Left cardiac atrium (tissue), 4 donors: Measurements from ENCODE around the gene WWOX. TPM values are rescaled to one million over a fixed set of nuclear protein-coding genes. Genes with fewer than 3 reads are reported as not detected.

Experiments
- ATAC-seq, 2 donors: fragments of 200-7000 bp; cut with Tn5 transposase; one replicate each; pipeline ENCODE4 v1.9.1; 2020; ENCODE audit warnings: mild to moderate bottlenecking in 2 of 2, moderate library complexity in 2 of 2
- DNase-seq: peaks from one replicate; pipeline ENCODE4 v3.0.0-alpha.2; 2020
- intact Hi-C, 2 donors: fragments of 100-400 bp; cut with DNase I; formaldehyde crosslinking; loops; one replicate each; pipeline versions ENCODE4 v1.14.1 to v1.15.1; 2022 to 2023
- total RNA-seq, 2 donors: library from RNA; stranded (reverse); fragmentation: NEBNext Ultra II Directional; extraction: Animal tissue kit (Norgen Biotek cat#: 25700); gene quantifications; one replicate each; pipeline ENCODE4 v1.2.1, GENCODE V29; 2021
- donor health status: DM: no; HTN: yes; CAD: no.
- donor health status: DM: no; HTN: yes; CAD: no; lungs with severe emphysema.
- donor health status: DM: yes; HTN: yes; CAD: no.
- donor health status: Dilated cardiomyopathy.

WWOX gene
- total RNA-seq, 2 donors from 2014 or later, result 7.6 to 8.6 TPM

- intact Hi-C loops, result no loop called here
- DNase-seq, result peak; percentile 33
- peak; percentile 80 to 91 for ATAC-seq
These were observed 893.9 kb downstream of the WWOX start for GRCh38 chr16:78993346-78993745.

- intact Hi-C loops, result no loop called here
- ATAC-seq, result no peak
- DNase-seq, result no peak
These were observed 894.8 kb downstream of the WWOX start for GRCh38 chr16:78994135-78994745.

- intact Hi-C loops, result no loop called here
- ATAC-seq (no peak), DNase-seq (no peak)
These were observed 896.0 kb downstream of the WWOX start for GRCh38 chr16:78995441-78995840.

GRCh38 chr16:78996790-78997189 lies 897.3 kb downstream of the WWOX start:
- intact Hi-C loops, result no loop called here
- DNase-seq (no peak), ATAC-seq (no peak)

- DNase-seq, result no peak
- intact Hi-C loops, result no loop called here
- no peak for ATAC-seq
These were observed 899.4 kb downstream of the WWOX start for GRCh38 chr16:78998879-78999278.

- DNase-seq (no peak), ATAC-seq (no peak)
- intact Hi-C loops, result no loop called here
These were observed 901.9 kb downstream of the WWOX start for GRCh38 chr16:79001156-79001967.

- DNase-seq, result no peak
- intact Hi-C loops, result no loop called here
- no peak for ATAC-seq
These were observed 903.7 kb downstream of the WWOX start for GRCh38 chr16:79003026-79003609.

GRCh38 chr16:79004309-79004708 lies 904.9 kb downstream of the WWOX start:
- ATAC-seq, result no peak
- no peak for DNase-seq
- intact Hi-C loops, result no loop called here

- intact Hi-C loops, result no loop called here
- ATAC-seq (no peak), DNase-seq (no peak)
These were observed 905.6 kb downstream of the WWOX start for GRCh38 chr16:79005096-79005495.

GRCh38 chr16:79006206-79006605 lies 906.8 kb downstream of the WWOX start:
- ATAC-seq (no peak), DNase-seq (no peak)
- intact Hi-C loops, result no loop called here

- ATAC-seq, result no peak
- no peak for DNase-seq
- intact Hi-C loops, result no loop called here
These were observed 907.3 kb downstream of the WWOX start for GRCh38 chr16:79006765-79007164.

GRCh38 chr16:79007614-79008013 lies 908.2 kb downstream of the WWOX start:
- ATAC-seq, result no peak
- no peak for DNase-seq
- intact Hi-C loops, result no loop called here

- DNase-seq (no peak), ATAC-seq (no peak)
- intact Hi-C loops, result no loop called here
These were observed 908.8 kb downstream of the WWOX start for GRCh38 chr16:79008036-79008868.

GRCh38 chr16:79008869-79009179 lies 909.4 kb downstream of the WWOX start:
- no peak for ATAC-seq
- DNase-seq, result no peak
- intact Hi-C loops, result no loop called here

- no peak for DNase-seq
- no peak for ATAC-seq
- intact Hi-C loops, result no loop called here
These were observed 910.4 kb downstream of the WWOX start for GRCh38 chr16:79009896-79010295.

GRCh38 chr16:79011282-79011681 lies 911.8 kb downstream of the WWOX start:
- ATAC-seq (no peak), DNase-seq (no peak)
- intact Hi-C loops, result no loop called here

- ATAC-seq (no peak), DNase-seq (no peak)
- intact Hi-C loops, result no loop called here
These were observed 913.4 kb downstream of the WWOX start for GRCh38 chr16:79012671-79013434.

GRCh38 chr16:79013930-79014660 lies 914.6 kb downstream of the WWOX start:
- intact Hi-C loops, result no loop called here
- ATAC-seq (no peak), DNase-seq (no peak)
